ENCODE results near the gene PCDHA5.

Gene PCDHA5

GRCh38 chr5:140821375-140822280 is at the start of gene PCDHA5:
PCDHA5 (plus strand) TSS chr5:140821613.
- TF ChIP-seq GATA2 (IDR thresholded peaks at IDR 0.05; ENCODE audit: low read depth, low read length) (no peak), GATA3 (IDR thresholded peaks at IDR 0.05; ENCODE audit: low read depth, low read length) (no peak)

- TF ChIP-seq GATA3 (IDR thresholded peaks at IDR 0.05; ENCODE audit: low read depth, low read length) (no peak), GATA2 (IDR thresholded peaks at IDR 0.05; ENCODE audit: low read depth, low read length) (no peak)
These were observed 40.9 kb upstream of the PCDHA5 start for GRCh38 chr5:140780512-140780911.

- TF ChIP-seq GATA2 (IDR thresholded peaks at IDR 0.05; ENCODE audit: low read depth, low read length) (no peak), GATA3 (IDR thresholded peaks at IDR 0.05; ENCODE audit: low read depth, low read length) (no peak)
These were observed 35.3 kb upstream of the PCDHA5 start, which contains the start of gene PCDHA1 for GRCh38 chr5:140785905-140786686. PCDHA1 (plus strand) TSS chr5:140786140.

- TF ChIP-seq GATA3 (IDR thresholded peaks at IDR 0.05; ENCODE audit: low read depth, low read length) (no peak), GATA2 (IDR thresholded peaks at IDR 0.05; ENCODE audit: low read depth, low read length) (no peak)
These were observed 30.3 kb upstream of the PCDHA5 start for GRCh38 chr5:140791089-140791488.

- TF ChIP-seq GATA2 (IDR thresholded peaks at IDR 0.05; ENCODE audit: low read depth, low read length) (no peak), GATA3 (IDR thresholded peaks at IDR 0.05; ENCODE audit: low read depth, low read length) (no peak)
These were observed 26.7 kb upstream of the PCDHA5 start, which contains the start of gene PCDHA2 for GRCh38 chr5:140794595-140795258. PCDHA2 (plus strand) TSS chr5:140794852.

- TF ChIP-seq GATA3 (IDR thresholded peaks at IDR 0.05; ENCODE audit: low read depth, low read length) (no peak), GATA2 (IDR thresholded peaks at IDR 0.05; ENCODE audit: low read depth, low read length) (no peak)
These were observed 26.2 kb upstream of the PCDHA5 start for GRCh38 chr5:140795259-140795641.

- TF ChIP-seq GATA2 (IDR thresholded peaks at IDR 0.05; ENCODE audit: low read depth, low read length), result no peak
- no peak for TF ChIP-seq GATA3 (IDR thresholded peaks at IDR 0.05; ENCODE audit: low read depth, low read length)
These were observed 24.7 kb upstream of the PCDHA5 start for GRCh38 chr5:140796718-140797095.

- no peak for TF ChIP-seq GATA2 (IDR thresholded peaks at IDR 0.05; ENCODE audit: low read depth, low read length)
These were observed 20.5 kb upstream of the PCDHA5 start, which contains the start of gene PCDHA3 for GRCh38 chr5:140800816-140801493. PCDHA3 (plus strand) TSS chr5:140801057.

- TF ChIP-seq GATA2 (IDR thresholded peaks at IDR 0.05; ENCODE audit: low read depth, low read length), result no peak
- TF ChIP-seq GATA3 (IDR thresholded peaks at IDR 0.05; ENCODE audit: low read depth, low read length), result no peak
These were observed 19.9 kb upstream of the PCDHA5 start for GRCh38 chr5:140801494-140801841.

- TF ChIP-seq GATA2 (IDR thresholded peaks at IDR 0.05; ENCODE audit: low read depth, low read length) (no peak), GATA3 (IDR thresholded peaks at IDR 0.05; ENCODE audit: low read depth, low read length) (no peak)
These were observed 18.6 kb upstream of the PCDHA5 start for GRCh38 chr5:140802781-140803271.

GRCh38 chr5:140806834-140807775 is 14.3 kb upstream of the PCDHA5 start, which contains the start of gene PCDHA4:
PCDHA4 (plus strand) TSS chr5:140807068.
- TF ChIP-seq GATA3 (IDR thresholded peaks at IDR 0.05; ENCODE audit: low read depth, low read length) (no peak), GATA2 (IDR thresholded peaks at IDR 0.05; ENCODE audit: low read depth, low read length) (no peak)

- TF ChIP-seq GATA3 (IDR thresholded peaks at IDR 0.05; ENCODE audit: low read depth, low read length) (no peak), GATA2 (IDR thresholded peaks at IDR 0.05; ENCODE audit: low read depth, low read length) (no peak)
These were observed 12.5 kb upstream of the PCDHA5 start for GRCh38 chr5:140808889-140809291.
